Measurements from ENCODE around the gene XAB2. TPM values are rescaled to one million over a fixed set of nuclear protein-coding genes. Genes with fewer than 3 reads are reported as not detected.
A peak's percentile ranks its signal among the peaks of the same experiment; 100 is the strongest.

Gene XAB2
- total and polyA plus RNA-seq, 2 donors (not counting 3 experiments of a cell fraction or from before 2014, with no cell fraction given): 37.3 to 47.6 TPM

DNA sequence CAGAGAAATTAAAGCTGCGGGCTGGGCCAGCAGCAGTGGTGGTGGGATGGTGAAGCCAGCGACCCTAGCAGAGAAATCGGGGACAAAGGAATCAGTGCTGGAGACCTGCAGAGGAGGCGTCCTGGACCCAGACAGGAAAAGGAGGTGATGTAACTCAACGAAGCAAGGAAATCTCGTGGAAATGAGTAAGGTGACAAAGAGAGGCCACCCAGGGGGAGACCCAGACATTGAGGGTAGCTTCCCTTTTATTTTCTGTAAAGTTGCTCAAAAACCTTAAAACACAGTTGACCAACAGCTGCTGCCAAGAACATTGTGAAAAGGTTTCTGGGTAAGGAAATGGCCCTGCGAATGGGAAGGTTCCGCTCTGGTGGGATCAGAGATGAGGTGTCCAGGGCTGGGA, 26.2 kb upstream of the XAB2 start:
- dilution Hi-C loops (cut with MboI; ENCODE audit: extremely low pct_ligation_motif_present, low sequenced_read_pairs) (no loop called here), intact Hi-C loops (cut with micrococcal nuclease) (no loop called here)
- H3K27ac ChIP-seq (ENCODE audit: insufficient read depth, low read depth, low read length): peak overlapping the region; percentile 23
- TF ChIP-seq, protein P1, sequence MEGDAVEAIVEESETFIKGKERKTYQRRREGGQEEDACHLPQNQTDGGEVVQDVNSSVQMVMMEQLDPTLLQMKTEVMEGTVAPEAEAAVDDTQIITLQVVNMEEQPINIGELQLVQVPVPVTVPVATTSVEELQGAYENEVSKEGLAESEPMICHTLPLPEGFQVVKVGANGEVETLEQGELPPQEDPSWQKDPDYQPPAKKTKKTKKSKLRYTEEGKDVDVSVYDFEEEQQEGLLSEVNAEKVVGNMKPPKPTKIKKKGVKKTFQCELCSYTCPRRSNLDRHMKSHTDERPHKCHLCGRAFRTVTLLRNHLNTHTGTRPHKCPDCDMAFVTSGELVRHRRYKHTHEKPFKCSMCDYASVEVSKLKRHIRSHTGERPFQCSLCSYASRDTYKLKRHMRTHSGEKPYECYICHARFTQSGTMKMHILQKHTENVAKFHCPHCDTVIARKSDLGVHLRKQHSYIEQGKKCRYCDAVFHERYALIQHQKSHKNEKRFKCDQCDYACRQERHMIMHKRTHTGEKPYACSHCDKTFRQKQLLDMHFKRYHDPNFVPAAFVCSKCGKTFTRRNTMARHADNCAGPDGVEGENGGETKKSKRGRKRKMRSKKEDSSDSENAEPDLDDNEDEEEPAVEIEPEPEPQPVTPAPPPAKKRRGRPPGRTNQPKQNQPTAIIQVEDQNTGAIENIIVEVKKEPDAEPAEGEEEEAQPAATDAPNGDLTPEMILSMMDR (IDR thresholded peaks at IDR 0.05; ENCODE audit: extremely low read depth in 1 of 2, insufficient read depth in 1 of 2, low read depth in 1 of 2, low read length in 2 of 2): no peak
- TF ChIP-seq JUN (IDR thresholded peaks at IDR 0.05; ENCODE audit: borderline replicate concordance, insufficient read depth, insufficient read length, low read depth): peak; percentile 16
- FAIRE-seq (peak; percentile 46), DNase-seq (ENCODE audit: low read depth, low spot score) (peak; percentile 15)
- no peak overlapping the region for H3K4me3 ChIP-seq (replicated peaks in 1 of 3; ENCODE audit: insufficient read depth in 1 of 3, low read depth in 1 of 3, low read length in 3 of 3)
- H3K4me2 ChIP-seq (ENCODE audit: insufficient read depth, low read length): peak overlapping the region; percentile 4
- H3K27me3 ChIP-seq (ENCODE audit: control insufficient read depth in 2 of 2, insufficient read depth in 2 of 2, low read length in 2 of 2): no peaks in the 10 kb centered on the region
- no peaks in the 10 kb centered on the region for H3K36me3 ChIP-seq (ENCODE audit: control insufficient read depth in 2 of 2, extremely low read depth in 1 of 2, insufficient read depth in 2 of 2, low read length in 2 of 2)
- peaks cover 14% of the 10 kb centered on the region for H3K4me1 ChIP-seq (ENCODE audit: control insufficient read depth, extremely low read depth, insufficient read depth, low read length)
- ChIA-PET CTCF (interaction anchor here (0.8 to 3.8 kb wide), 4 partner anchors 13 to 197 kb away, joined by 3 to 23 read pairs (median 8); partner anchors contain the start of gene TRAPPC5), POLR2A (no interaction called here)
- no peaks in the 10 kb centered on the region for H3K9me1 ChIP-seq (replicated peaks; ENCODE audit: control insufficient read depth, extremely low read depth, insufficient read depth, low read length)
- H2AFZ ChIP-seq (ENCODE audit: low read depth, low read length): peak overlapping the region; percentile 86
- H3K9me3 ChIP-seq (replicated peaks; ENCODE audit: control insufficient read depth, insufficient read depth, low read length): no peaks in the 10 kb centered on the region
- no peak overlapping the region for H3K9ac ChIP-seq (replicated peaks; ENCODE audit: extremely low read depth, insufficient read depth, low read length)
- no TSS peak for BruUV-seq (replicated peaks)
- H4K20me1 ChIP-seq (replicated peaks; ENCODE audit: control insufficient read depth, extremely low read depth, insufficient read depth, low read length): no peaks in the 10 kb centered on the region
- H3K79me2 ChIP-seq (ENCODE audit: control insufficient read depth, insufficient read depth, low read length): no peaks in the 10 kb centered on the region

DNA sequence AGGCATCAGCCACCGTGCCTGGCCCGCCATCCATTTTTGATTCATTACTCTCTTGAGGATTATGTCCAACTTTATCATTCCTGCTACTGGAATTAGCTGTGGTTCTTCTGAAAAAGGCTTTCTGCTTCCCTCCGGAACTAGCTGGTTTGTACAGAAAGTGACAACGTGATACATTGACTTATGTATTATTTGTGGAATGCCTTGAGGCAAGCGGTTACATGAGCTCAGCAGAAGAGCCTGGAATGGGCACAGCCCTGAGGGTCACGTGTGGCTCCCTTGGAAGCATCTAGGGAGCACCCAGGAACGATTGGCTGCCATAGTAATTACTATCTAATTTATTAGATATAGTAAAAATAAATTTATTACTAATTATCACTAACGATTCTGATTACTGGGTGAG, 25.1 kb upstream of the XAB2 start:
- H3K79me2 ChIP-seq (ENCODE audit: control insufficient read depth, insufficient read depth, low read length): no peaks in the 10 kb centered on the region
- CTCF ChIA-PET: interaction anchor here (0.6 to 3.8 kb wide), 3 partner anchors 26 to 145 kb away, joined by 3 to 23 read pairs (median 6); partner anchors contain the start of gene TRAPPC5
- peaks cover 14% of the 10 kb centered on the region for H3K4me1 ChIP-seq (ENCODE audit: control insufficient read depth, extremely low read depth, insufficient read depth, low read length)
- no peaks in the 10 kb centered on the region for H3K9me3 ChIP-seq (replicated peaks; ENCODE audit: control insufficient read depth, insufficient read depth, low read length)
- H3K4me3 ChIP-seq (replicated peaks in 1 of 3; ENCODE audit: insufficient read depth in 1 of 3, low read depth in 1 of 3, low read length in 3 of 3): no peak overlapping the region
- H4K20me1 ChIP-seq (replicated peaks; ENCODE audit: control insufficient read depth, extremely low read depth, insufficient read depth, low read length): no peaks in the 10 kb centered on the region
- no peak overlapping the region for H3K27ac ChIP-seq (ENCODE audit: insufficient read depth, low read depth, low read length)
- no peak for TF ChIP-seq FOS (IDR thresholded peaks at IDR 0.05; ENCODE audit: borderline replicate concordance, insufficient read depth, low read length)
- H3K36me3 ChIP-seq (ENCODE audit: control insufficient read depth in 2 of 2, extremely low read depth in 1 of 2, insufficient read depth in 2 of 2, low read length in 2 of 2): no peaks in the 10 kb centered on the region
- intact Hi-C loops (cut with micrococcal nuclease): no loop called here
- no peak overlapping the region for H2AFZ ChIP-seq (ENCODE audit: low read depth, low read length)
- no peak overlapping the region for H3K9ac ChIP-seq (replicated peaks; ENCODE audit: extremely low read depth, insufficient read depth, low read length)
- no peak for DNase-seq (ENCODE audit: low read depth, low spot score)
- BruUV-seq (replicated peaks): no TSS peak
- no peak overlapping the region for H3K4me2 ChIP-seq (ENCODE audit: insufficient read depth, low read length)
- no peak for FAIRE-seq
- dilution Hi-C loops (cut with MboI; ENCODE audit: extremely low pct_ligation_motif_present, low sequenced_read_pairs): no loop called here
- POLR2A ChIA-PET: no interaction called here
- H3K9me1 ChIP-seq (replicated peaks; ENCODE audit: control insufficient read depth, extremely low read depth, insufficient read depth, low read length): no peaks in the 10 kb centered on the region
- peaks cover 0 to 2% of the 10 kb centered on the region in 2 experiments for H3K27me3 ChIP-seq (ENCODE audit: control insufficient read depth in 2 of 2, insufficient read depth in 2 of 2, low read length in 2 of 2)

All from endothelial cell of umbilical vein (primary cell).